ENCODE data around the gene LEMD2. TPM values are rescaled to one million over a fixed set of nuclear protein-coding genes. Genes with fewer than 3 reads are reported as not detected.
A peak's percentile ranks its signal among the peaks of the same experiment; 100 is the strongest.

Gene LEMD2
- total RNA-seq, 2 donors from 2014 or later, result 54.4 to 80.5 TPM

GRCh38 chr6:33771146-33772081 lies 17.5 kb downstream of the LEMD2 start:
- ATAC-seq (peak; percentile 72 to 82), DNase-seq (ENCODE audit: low spot score in 2 of 2) (peak; percentile 67 to 74)
- Mint-ChIP-seq H3K9me3 (no peaks in the 10 kb centered on the region), H3K27ac (no peak overlapping the region), H3K36me3 (peaks cover 0 to 4% of the 10 kb centered on the region in 2 donors)

GRCh38 chr6:33770833-33771145 lies 18.1 kb downstream of the LEMD2 start:
- Mint-ChIP-seq H3K9me3 (no peaks in the 10 kb centered on the region), H3K27ac (no peak overlapping the region), H3K36me3 (no peaks in the 10 kb centered on the region)
- no peak for DNase-seq (ENCODE audit: low spot score in 2 of 2)
- no peak for ATAC-seq

- DNase-seq (ENCODE audit: low spot score in 2 of 2) (no peak), ATAC-seq (no peak)
- no peak overlapping the region for H3K27ac Mint-ChIP-seq
- H3K36me3 Mint-ChIP-seq, result no peaks in the 10 kb centered on the region
- no peaks in the 10 kb centered on the region for H3K9me3 Mint-ChIP-seq
Observed at GRCh38 chr6:33770124-33770832, 18.7 kb downstream of the LEMD2 start.

- DNase-seq (ENCODE audit: low spot score in 2 of 2) (no peak), ATAC-seq (no peak)
- Mint-ChIP-seq H3K27ac (no peak overlapping the region), H3K9me3 (no peaks in the 10 kb centered on the region), H3K36me3 (no peaks in the 10 kb centered on the region)
Observed at GRCh38 chr6:33769248-33769821, 19.6 kb downstream of the LEMD2 start.

GRCh38 chr6:33768644-33769120 lies 20.2 kb downstream of the LEMD2 start:
- DNase-seq (ENCODE audit: low spot score in 2 of 2), result peak in 1 of 2 donors; percentile 83
- Mint-ChIP-seq H3K36me3 (no peaks in the 10 kb centered on the region), H3K9me3 (no peaks in the 10 kb centered on the region), H3K27ac (no peak overlapping the region)
- peak; percentile 67 to 81 for ATAC-seq

- Mint-ChIP-seq H3K27ac (no peak overlapping the region), H3K36me3 (no peaks in the 10 kb centered on the region), H3K9me3 (no peaks in the 10 kb centered on the region)
- no peak for ATAC-seq
- no peak for DNase-seq (ENCODE audit: low spot score in 2 of 2)
Observed at GRCh38 chr6:33766921-33767907, 21.7 kb downstream of the LEMD2 start.

GRCh38 chr6:33765368-33765767 lies 23.6 kb downstream of the LEMD2 start:
- Mint-ChIP-seq H3K27ac (peak overlapping the region in 1 of 2 donors; percentile 88), H3K36me3 (no peaks in the 10 kb centered on the region), H3K9me3 (no peaks in the 10 kb centered on the region)
- ATAC-seq, result no peak
- no peak for DNase-seq (ENCODE audit: low spot score in 2 of 2)

- no peak overlapping the region for H3K27ac Mint-ChIP-seq
- ATAC-seq, result no peak
Observed at GRCh38 chr6:33764036-33764435, 24.9 kb downstream of the LEMD2 start.

GRCh38 chr6:33763483-33763882 lies 25.4 kb downstream of the LEMD2 start:
- Mint-ChIP-seq H3K9me3 (no peaks in the 10 kb centered on the region), H3K36me3 (no peaks in the 10 kb centered on the region), H3K27ac (no peak overlapping the region)
- ATAC-seq (no peak), DNase-seq (ENCODE audit: low spot score in 2 of 2) (no peak)

More at GRCh38 chr6:33764036-33764435, 24.9 kb downstream of the LEMD2 start:
- no peak for DNase-seq (ENCODE audit: low spot score in 2 of 2)
- H3K36me3 Mint-ChIP-seq, result no peaks in the 10 kb centered on the region
- no peaks in the 10 kb centered on the region for H3K9me3 Mint-ChIP-seq

GRCh38 chr6:33762713-33763112 lies 26.2 kb downstream of the LEMD2 start:
- DNase-seq (ENCODE audit: low spot score in 2 of 2), result no peak
- Mint-ChIP-seq H3K9me3 (no peaks in the 10 kb centered on the region), H3K36me3 (no peaks in the 10 kb centered on the region), H3K27ac (no peak overlapping the region)
- no peak for ATAC-seq

- Mint-ChIP-seq H3K27ac (no peak overlapping the region), H3K36me3 (no peaks in the 10 kb centered on the region), H3K9me3 (no peaks in the 10 kb centered on the region)
- DNase-seq (ENCODE audit: low spot score in 2 of 2) (peak in 1 of 2 donors; percentile 54), ATAC-seq (peak; percentile 70 to 84)
Observed at GRCh38 chr6:33761922-33762629, 26.9 kb downstream of the LEMD2 start.

GRCh38 chr6:33761581-33761921 lies 27.4 kb downstream of the LEMD2 start:
- H3K9me3 Mint-ChIP-seq, result no peaks in the 10 kb centered on the region
- ATAC-seq (no peak), DNase-seq (ENCODE audit: low spot score in 2 of 2) (no peak)
- no peaks in the 10 kb centered on the region for H3K36me3 Mint-ChIP-seq
- no peak overlapping the region for H3K27ac Mint-ChIP-seq

GRCh38 chr6:33759887-33760629 lies 28.9 kb downstream of the LEMD2 start:
- no peaks in the 10 kb centered on the region for H3K36me3 Mint-ChIP-seq
- peak overlapping the region in 1 of 2 donors; percentile 12 for H3K27ac Mint-ChIP-seq
- ATAC-seq (no peak), DNase-seq (ENCODE audit: low spot score in 2 of 2) (no peak)
- H3K9me3 Mint-ChIP-seq, result no peaks in the 10 kb centered on the region

- DNase-seq (ENCODE audit: low spot score in 2 of 2), result no peak
- no peak for ATAC-seq
- Mint-ChIP-seq H3K9me3 (no peaks in the 10 kb centered on the region), H3K27ac (no peak overlapping the region), H3K36me3 (no peaks in the 10 kb centered on the region)
Observed at GRCh38 chr6:33758815-33759216, 30.1 kb downstream of the LEMD2 start.

- H3K27ac Mint-ChIP-seq, result peak overlapping the region in 1 of 2 donors; percentile 44
- H3K36me3 Mint-ChIP-seq, result no peaks in the 10 kb centered on the region
- DNase-seq (ENCODE audit: low spot score in 2 of 2) (no peak), ATAC-seq (no peak)
- no peaks in the 10 kb centered on the region for H3K9me3 Mint-ChIP-seq
Observed at GRCh38 chr6:33757906-33758305, 31.0 kb downstream of the LEMD2 start.
